Dermis lymphatic vessel endothelial cell (primary cell): ENCODE measurements around the gene CUL4B. TPM values are rescaled to one million over a fixed set of nuclear protein-coding genes. Genes with fewer than 3 reads are reported as not detected.

Experiments used
- total RNA-seq: library from RNA; depleted of rRNA; stranded (reverse); fragments of >200 nt; gene quantifications from 2 replicates; pipeline ENCODE4 v1.2.1, GENCODE V29; 2014

CUL4B gene
- total RNA-seq, result 35.7 and 53.6 TPM in 2 replicates

GRCh38 chrX:120560842-120561633 is at the start of gene CUL4B:
Gene CUL4B (minus strand): TSS chrX:120560962. CDS start chrX:120560638, 324 bp downstream.

GRCh38 chrX:120603707-120604360 is 43.1 kb upstream of the CUL4B start, which contains the start of gene MCTS1:
Gene MCTS1 (plus strand): TSS chrX:120604101. CDS start chrX:120604237, 136 bp downstream.

Other genes starting within 250 kb of the CUL4B start
- gene TMEM255A, start 249.5 kb downstream of the CUL4B start, total RNA-seq, result not detected in 2 replicates
- not detected in 2 replicates for gene ATP1B4, start 198.9 kb downstream of the CUL4B start, total RNA-seq
- 117 and 137 TPM in 2 replicates for gene LAMP2, start 91.7 kb downstream of the CUL4B start, total RNA-seq
- 25.2 and 29.3 TPM in 2 replicates for gene MCTS1, start 43.1 kb upstream of the CUL4B start, total RNA-seq
- 59.7 and 63.9 TPM in 2 replicates for gene C1GALT1C1, start 69.1 kb upstream of the CUL4B start, total RNA-seq